GM10847 (cell line): ENCODE data around the gene CDRT4.

Source experiments
- POLR2A ChIP-seq: IDR thresholded peaks from 2 replicates; pipeline ENCODE4 v1.6.1; 2011; ENCODE audit not compliant: insufficient read length; ENCODE audit errors: extremely low read depth

The CDRT4 gene

DNA sequence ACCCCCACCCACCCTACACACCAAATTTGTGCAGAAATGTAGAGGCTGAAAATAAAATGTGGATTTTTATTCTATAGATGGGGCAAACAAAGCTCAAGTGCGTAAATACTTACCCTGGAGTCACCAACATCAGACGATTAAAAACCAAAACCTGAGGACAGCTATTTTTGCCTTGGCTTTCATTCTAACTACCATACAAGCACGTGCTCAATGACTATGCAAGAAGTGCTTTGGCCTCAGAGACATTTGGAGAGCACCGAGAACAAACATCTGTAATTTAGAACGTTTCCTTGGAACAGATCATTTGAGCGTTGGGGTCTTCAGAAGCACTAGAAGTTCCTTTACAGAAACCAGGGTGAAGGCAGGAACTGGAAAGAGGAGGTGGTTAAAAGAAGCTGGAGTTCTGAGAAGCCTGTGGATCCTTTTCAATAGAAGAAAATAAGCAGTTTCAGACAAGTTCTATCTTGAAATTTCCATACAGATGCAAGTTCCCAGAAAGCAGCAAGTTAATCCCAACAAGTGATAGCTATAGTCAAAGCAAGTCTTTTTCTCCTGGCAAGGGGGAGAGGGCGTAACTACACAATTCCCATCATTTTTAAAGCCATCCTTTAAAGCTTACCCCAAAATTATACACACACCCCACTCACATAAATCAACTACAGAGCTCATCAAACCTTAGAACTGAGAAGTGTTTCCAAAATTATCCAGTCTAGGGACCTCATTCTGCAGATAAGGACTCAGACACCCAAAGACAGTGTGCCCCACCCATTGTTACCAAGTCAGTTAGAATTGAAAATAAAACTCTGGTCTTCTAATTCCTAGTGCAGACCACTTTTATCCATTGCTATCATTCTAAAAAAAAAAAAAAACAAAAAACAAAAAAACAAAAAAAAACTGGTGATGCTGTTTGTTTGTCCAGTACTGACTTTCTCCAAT is 29.6 kb upstream of the CDRT4 start:
- no peak for TF ChIP-seq POLR2A

DNA sequence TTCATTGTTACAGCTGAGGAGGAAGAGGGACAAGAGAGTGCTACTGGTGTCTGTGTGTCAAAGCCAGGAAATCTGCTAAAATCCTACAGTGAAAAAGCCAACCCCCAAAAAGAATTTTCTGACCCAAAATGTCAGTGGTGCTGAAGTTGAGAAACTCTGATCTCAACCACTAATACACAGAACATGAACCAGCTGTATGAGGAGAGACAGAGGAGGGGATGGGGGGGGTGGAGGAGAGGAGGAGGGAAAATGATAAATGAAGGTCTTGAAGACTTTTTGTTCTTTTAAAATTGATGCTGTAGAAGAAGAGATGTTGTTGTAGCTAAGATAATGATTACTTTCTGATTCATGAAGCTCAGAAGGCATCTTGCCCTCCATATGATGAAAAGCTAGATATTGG is 27.4 kb upstream of the CDRT4 start:
- TF ChIP-seq POLR2A, result no peak

DNA sequence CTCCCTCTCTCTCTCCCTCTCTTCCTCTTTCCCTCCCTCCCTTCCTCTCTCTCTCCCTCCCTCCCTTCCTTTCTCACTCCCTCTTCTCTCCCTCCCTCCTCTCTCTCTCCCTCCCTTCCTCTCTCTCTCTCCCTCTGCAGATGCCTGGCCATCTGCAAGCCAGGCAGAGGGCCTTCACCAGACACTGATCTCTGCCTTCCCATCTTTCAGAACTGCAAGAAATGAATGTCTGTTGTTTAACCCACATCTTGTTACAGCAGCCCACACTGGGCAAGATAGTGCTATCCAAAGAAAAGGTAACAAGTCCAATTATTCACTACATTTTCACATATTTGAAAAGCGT is 26.2 kb upstream of the CDRT4 start:
- no peak for TF ChIP-seq POLR2A

GRCh38 chr17:15492791-15493692 is 25.6 kb upstream of the CDRT4 start:
- TF ChIP-seq POLR2A, result no peak

DNA sequence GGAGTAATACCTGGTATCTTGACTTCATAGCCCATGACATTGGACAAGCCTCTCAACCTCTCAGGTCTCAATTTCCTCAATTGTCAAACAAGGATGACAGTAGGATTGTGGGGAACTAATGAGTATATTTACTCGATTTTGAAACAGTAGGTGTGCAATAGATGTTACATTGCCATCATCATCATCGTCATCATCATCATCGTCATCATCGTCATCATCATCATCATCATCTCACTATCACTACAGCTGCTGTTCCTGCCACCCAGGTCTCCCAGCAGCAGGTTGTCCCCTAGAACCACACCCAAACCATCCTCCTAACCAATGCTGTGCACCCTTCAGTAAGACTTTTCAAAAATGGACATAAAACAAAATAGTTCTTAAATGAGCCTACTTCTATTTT is 24.8 kb upstream of the CDRT4 start:
- no peak for TF ChIP-seq POLR2A

GRCh38 chr17:15490634-15491261 is 23.3 kb upstream of the CDRT4 start:
- TF ChIP-seq POLR2A, result no peak

- no peak for TF ChIP-seq POLR2A
These were observed 21.1 kb upstream of the CDRT4 start for GRCh38 chr17:15488557-15488956.

GRCh38 chr17:15485045-15485444 is 17.6 kb upstream of the CDRT4 start:
- no peak for TF ChIP-seq POLR2A

DNA sequence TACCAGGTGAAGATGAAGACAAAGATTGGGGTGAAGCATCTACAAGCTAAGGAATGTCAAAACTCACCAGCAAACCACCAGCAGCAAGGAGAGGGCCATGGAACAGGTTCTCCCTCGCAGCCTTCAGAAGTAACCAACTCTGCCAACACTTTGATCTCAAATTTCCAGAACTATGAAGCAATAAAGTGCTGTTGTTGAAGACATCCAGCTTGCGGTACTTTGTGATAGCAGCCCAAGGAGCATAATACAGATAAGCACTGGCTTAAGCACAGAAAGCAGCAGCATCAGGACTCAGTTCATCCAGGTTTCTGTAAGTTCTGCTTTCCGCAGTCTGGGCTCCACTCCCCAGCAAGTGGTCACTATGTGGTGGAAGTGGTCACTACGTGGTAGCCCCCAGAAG is 16.0 kb upstream of the CDRT4 start:
- no peak for TF ChIP-seq POLR2A

DNA sequence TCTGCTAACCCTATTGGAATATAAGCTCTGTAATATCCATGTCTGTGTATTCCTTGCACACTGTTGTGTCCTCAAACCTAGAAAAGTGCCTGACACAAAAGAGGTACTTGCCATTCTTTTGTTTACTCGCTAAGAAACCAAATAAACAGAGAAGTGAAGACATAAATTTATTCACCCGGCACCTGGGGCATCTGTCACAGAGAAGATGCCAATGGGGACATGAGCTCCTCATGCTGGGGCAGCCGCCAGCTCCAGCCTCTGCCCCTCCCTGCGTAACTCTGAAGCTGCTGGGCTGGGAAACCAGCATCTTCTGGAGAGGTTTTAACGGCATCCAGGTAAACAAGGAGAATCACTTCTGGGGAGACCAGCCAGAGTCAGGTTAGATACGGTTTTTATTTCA is 15.1 kb upstream of the CDRT4 start:
- TF ChIP-seq POLR2A, result no peak

GRCh38 chr17:15481481-15481880 is 14.1 kb upstream of the CDRT4 start:
- no peak for TF ChIP-seq POLR2A

GRCh38 chr17:15480204-15480603 is 12.8 kb upstream of the CDRT4 start:
- no peak for TF ChIP-seq POLR2A

GRCh38 chr17:15479703-15480102 is 12.3 kb upstream of the CDRT4 start:
- TF ChIP-seq POLR2A, result no peak

- TF ChIP-seq POLR2A, result no peak
These were observed 11.4 kb upstream of the CDRT4 start for GRCh38 chr17:15478845-15479244.

DNA sequence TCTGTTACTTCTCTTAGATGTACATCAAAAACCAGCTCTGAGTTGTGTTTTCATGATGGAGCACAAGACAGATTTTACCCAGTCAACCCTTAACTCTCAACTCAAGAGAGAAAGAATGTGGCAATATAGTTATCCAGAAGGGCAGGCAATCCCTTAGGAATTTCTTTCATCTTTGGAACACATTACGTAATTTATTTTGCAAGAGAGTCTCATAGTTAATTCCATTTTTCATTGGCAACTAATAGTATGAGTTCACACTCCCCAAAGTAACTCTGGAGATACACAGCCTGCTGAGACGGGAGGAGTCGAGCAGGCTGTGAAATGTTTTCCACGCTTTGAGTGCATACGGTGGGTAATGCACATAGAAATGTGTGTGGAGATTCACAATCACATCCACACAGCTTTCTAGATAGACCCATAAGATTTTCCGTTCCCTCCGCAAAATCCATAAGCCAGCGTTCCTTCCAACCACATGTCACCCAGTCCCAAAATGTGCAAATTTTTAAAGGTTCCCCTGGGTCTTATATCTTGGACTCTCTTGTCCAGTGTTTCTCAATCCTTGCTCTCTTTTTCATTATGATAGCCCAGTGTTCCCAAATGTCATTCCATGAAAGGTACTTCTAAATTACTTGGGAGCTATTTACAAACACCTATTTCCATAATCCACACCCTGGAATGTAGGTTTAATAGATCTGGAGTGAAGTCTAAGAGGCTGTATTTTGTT is 8.4 kb upstream of the CDRT4 start:
- no peak for TF ChIP-seq POLR2A
